ENCODE results near the gene TLR3.

Gene TLR3

GRCh38 chr4:186108391-186108790, 39.4 kb downstream of the TLR3 start:
- Histone ChIP-seq H2AFZ (ENCODE audit: low read depth, low read length) (no peak overlapping the region), H4K20me1 (ENCODE audit: insufficient read depth, low read length) (no peaks in the 10 kb centered on the region), H3K27me3 (ENCODE audit: insufficient read depth, low read length, poor library complexity) (no peaks in the 10 kb centered on the region), H3K36me3 (ENCODE audit: insufficient read depth, low read length) (no peaks in the 10 kb centered on the region), H3K79me2 (ENCODE audit: insufficient read depth, low read length) (no peaks in the 10 kb centered on the region), H3K4me3 (ENCODE audit: low read depth in 1 of 2, low read length in 2 of 2) (no peak overlapping the region), H3K9ac (ENCODE audit: low read depth, low read length) (no peak overlapping the region), H3K4me1 (ENCODE audit: insufficient read depth, low read length) (no peaks in the 10 kb centered on the region), H3K4me2 (ENCODE audit: insufficient read depth, low read length) (no peak overlapping the region), H3K9me3 (ENCODE audit: insufficient read depth, low read length, severe bottlenecking) (no peaks in the 10 kb centered on the region), H3K27ac (ENCODE audit: low read length) (no peak overlapping the region)
- TF ChIP-seq EZH2 (IDR thresholded peaks at IDR 0.05; ENCODE audit: borderline replicate concordance, low read depth, low read length, severe bottlenecking) = no peak
- TF ChIP-seq, protein P1, sequence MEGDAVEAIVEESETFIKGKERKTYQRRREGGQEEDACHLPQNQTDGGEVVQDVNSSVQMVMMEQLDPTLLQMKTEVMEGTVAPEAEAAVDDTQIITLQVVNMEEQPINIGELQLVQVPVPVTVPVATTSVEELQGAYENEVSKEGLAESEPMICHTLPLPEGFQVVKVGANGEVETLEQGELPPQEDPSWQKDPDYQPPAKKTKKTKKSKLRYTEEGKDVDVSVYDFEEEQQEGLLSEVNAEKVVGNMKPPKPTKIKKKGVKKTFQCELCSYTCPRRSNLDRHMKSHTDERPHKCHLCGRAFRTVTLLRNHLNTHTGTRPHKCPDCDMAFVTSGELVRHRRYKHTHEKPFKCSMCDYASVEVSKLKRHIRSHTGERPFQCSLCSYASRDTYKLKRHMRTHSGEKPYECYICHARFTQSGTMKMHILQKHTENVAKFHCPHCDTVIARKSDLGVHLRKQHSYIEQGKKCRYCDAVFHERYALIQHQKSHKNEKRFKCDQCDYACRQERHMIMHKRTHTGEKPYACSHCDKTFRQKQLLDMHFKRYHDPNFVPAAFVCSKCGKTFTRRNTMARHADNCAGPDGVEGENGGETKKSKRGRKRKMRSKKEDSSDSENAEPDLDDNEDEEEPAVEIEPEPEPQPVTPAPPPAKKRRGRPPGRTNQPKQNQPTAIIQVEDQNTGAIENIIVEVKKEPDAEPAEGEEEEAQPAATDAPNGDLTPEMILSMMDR (IDR thresholded peaks at IDR 0.05; ENCODE audit: borderline replicate concordance, extremely low read depth, low read length, poor library complexity, severe bottlenecking) = no peak
- DNase-seq (no peak), ATAC-seq (ENCODE audit: insufficient read depth, low read depth) (no peak)

DNA sequence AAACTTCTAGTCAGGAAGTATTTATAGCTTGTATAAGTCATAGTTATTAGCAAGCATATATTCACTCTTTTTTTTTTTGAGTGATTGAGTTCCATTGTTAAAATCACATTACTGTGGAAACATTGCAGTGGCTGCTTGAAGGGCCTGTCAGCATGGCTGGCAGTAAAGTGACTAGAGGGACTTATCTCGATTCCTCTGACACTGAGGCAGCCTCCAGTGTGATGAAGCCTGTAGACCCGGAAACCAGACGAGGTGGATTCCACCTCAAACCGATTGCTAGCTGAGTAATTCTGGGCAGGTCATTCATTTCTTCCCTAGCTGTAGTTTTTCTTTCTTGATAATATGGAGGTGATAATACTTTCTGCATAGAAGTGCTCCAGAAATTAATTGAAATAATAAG, 40.3 kb downstream of the TLR3 start:
- Histone ChIP-seq H3K27me3 (ENCODE audit: insufficient read depth, low read length, poor library complexity) (no peaks in the 10 kb centered on the region), H3K27ac (ENCODE audit: low read length) (no peak overlapping the region), H3K9me3 (ENCODE audit: insufficient read depth, low read length, severe bottlenecking) (no peaks in the 10 kb centered on the region), H3K4me3 (ENCODE audit: low read depth in 1 of 2, low read length in 2 of 2) (no peak overlapping the region), H3K9ac (ENCODE audit: low read depth, low read length) (no peak overlapping the region), H3K36me3 (ENCODE audit: insufficient read depth, low read length) (no peaks in the 10 kb centered on the region), H3K79me2 (ENCODE audit: insufficient read depth, low read length) (no peaks in the 10 kb centered on the region), H3K4me1 (ENCODE audit: insufficient read depth, low read length) (no peaks in the 10 kb centered on the region), H4K20me1 (ENCODE audit: insufficient read depth, low read length) (no peaks in the 10 kb centered on the region), H2AFZ (ENCODE audit: low read depth, low read length) (no peak overlapping the region), H3K4me2 (ENCODE audit: insufficient read depth, low read length) (no peak overlapping the region)
- ATAC-seq (ENCODE audit: insufficient read depth, low read depth) (no peak), DNase-seq (no peak)
- TF ChIP-seq, protein P1 (IDR thresholded peaks at IDR 0.05; ENCODE audit: borderline replicate concordance, extremely low read depth, low read length, poor library complexity, severe bottlenecking) = no peak
- no peak for TF ChIP-seq EZH2 (IDR thresholded peaks at IDR 0.05; ENCODE audit: borderline replicate concordance, low read depth, low read length, severe bottlenecking)

GRCh38 chr4:186116697-186117096, 47.7 kb downstream of the TLR3 start:
- Histone ChIP-seq H3K27me3 (ENCODE audit: insufficient read depth, low read length, poor library complexity) (no peaks in the 10 kb centered on the region), H3K4me3 (ENCODE audit: low read depth in 1 of 2, low read length in 2 of 2) (no peak overlapping the region), H3K4me1 (ENCODE audit: insufficient read depth, low read length) (no peaks in the 10 kb centered on the region), H3K9me3 (ENCODE audit: insufficient read depth, low read length, severe bottlenecking) (no peaks in the 10 kb centered on the region), H2AFZ (ENCODE audit: low read depth, low read length) (no peak overlapping the region), H3K36me3 (ENCODE audit: insufficient read depth, low read length) (no peaks in the 10 kb centered on the region), H3K79me2 (ENCODE audit: insufficient read depth, low read length) (no peaks in the 10 kb centered on the region), H3K27ac (ENCODE audit: low read length) (no peak overlapping the region), H4K20me1 (ENCODE audit: insufficient read depth, low read length) (no peaks in the 10 kb centered on the region), H3K4me2 (ENCODE audit: insufficient read depth, low read length) (no peak overlapping the region), H3K9ac (ENCODE audit: low read depth, low read length) (no peak overlapping the region)
- DNase-seq (no peak), ATAC-seq (ENCODE audit: insufficient read depth, low read depth) (no peak)
- TF ChIP-seq, protein P1 (IDR thresholded peaks at IDR 0.05; ENCODE audit: borderline replicate concordance, extremely low read depth, low read length, poor library complexity, severe bottlenecking) = no peak
- no peak for TF ChIP-seq EZH2 (IDR thresholded peaks at IDR 0.05; ENCODE audit: borderline replicate concordance, low read depth, low read length, severe bottlenecking)

DNA sequence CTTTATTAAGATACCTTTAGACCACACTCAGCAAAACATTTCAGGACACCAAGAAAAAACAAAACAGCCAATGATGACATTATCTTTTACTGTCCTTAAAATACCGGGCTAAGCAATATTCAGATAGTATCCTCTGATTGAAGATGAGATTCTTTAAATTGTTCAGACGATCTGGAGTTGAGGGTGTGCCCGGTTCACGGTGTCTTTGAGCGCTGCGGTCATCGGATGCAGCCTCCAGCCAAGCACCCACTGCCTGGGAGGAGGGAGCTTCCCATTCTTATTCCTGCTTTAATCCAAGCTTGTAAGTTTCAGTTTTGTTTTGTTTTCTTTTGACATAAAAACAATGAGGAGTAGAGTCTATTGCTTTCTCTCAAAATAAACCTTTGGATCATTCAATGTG, 49.6 kb downstream of the TLR3 start:
- no peaks in the 10 kb centered on the region for H3K27me3 ChIP-seq (ENCODE audit: insufficient read depth, low read length, poor library complexity)
- H3K4me1 ChIP-seq (ENCODE audit: insufficient read depth, low read length) = no peaks in the 10 kb centered on the region
- H3K9me3 ChIP-seq (ENCODE audit: insufficient read depth, low read length, severe bottlenecking) = no peaks in the 10 kb centered on the region
- TF ChIP-seq, protein P1 (IDR thresholded peaks at IDR 0.05; ENCODE audit: borderline replicate concordance, extremely low read depth, low read length, poor library complexity, severe bottlenecking) = no peak
- TF ChIP-seq EZH2 (IDR thresholded peaks at IDR 0.05; ENCODE audit: borderline replicate concordance, low read depth, low read length, severe bottlenecking) = no peak
- H3K36me3 ChIP-seq (ENCODE audit: insufficient read depth, low read length) = no peaks in the 10 kb centered on the region
- no peaks in the 10 kb centered on the region for H3K79me2 ChIP-seq (ENCODE audit: insufficient read depth, low read length)
- ATAC-seq (ENCODE audit: insufficient read depth, low read depth) = no peak
- no peak overlapping the region for H3K27ac ChIP-seq (ENCODE audit: low read length)
- H4K20me1 ChIP-seq (ENCODE audit: insufficient read depth, low read length) = no peaks in the 10 kb centered on the region
- no peak overlapping the region for H3K4me3 ChIP-seq (ENCODE audit: low read depth in 1 of 2, low read length in 2 of 2)
- no peak overlapping the region for H3K9ac ChIP-seq (ENCODE audit: low read depth, low read length)
- no peak for DNase-seq
- H2AFZ ChIP-seq (ENCODE audit: low read depth, low read length) = no peak overlapping the region
- H3K4me2 ChIP-seq (ENCODE audit: insufficient read depth, low read length) = no peak overlapping the region

Data from DND-41 (cell line).